B cell (primary cell): ENCODE data around the gene NACA. TPM values are rescaled to one million over a fixed set of nuclear protein-coding genes. Genes with fewer than 3 reads are reported as not detected.
A peak's percentile ranks its signal among the peaks of the same experiment; 100 is the strongest.

Experiments
- ATAC-seq: fragments of 200-7000 bp; cut with Tn5 transposase; one replicate; pipeline ENCODE4 v1.10.0; 2021; ENCODE audit warnings: low read depth, mild to moderate bottlenecking, moderate number of reproducible peaks, moderate library complexity
- CTCF ChIA-PET: fragments of 350-600 bp; sonication (Branson Sonifier 250); formaldehyde crosslinking; loops from one replicate; lab custom pipeline; 2021; ENCODE audit warnings: antibody characterized with exemption, inconsistent platforms; lab: Charles Lee
- POLR2A ChIA-PET: fragments of 350-600 bp; sonication (Branson Sonifier 250); formaldehyde crosslinking; loops from one replicate; lab custom pipeline; 2021; ENCODE audit warnings: antibody characterized with exemption; lab: Charles Lee
- DNase-seq: peaks from one replicate; pipeline ENCODE4 v3.0.0; 2013
- H2AFZ ChIP-seq: 2 replicates; pipeline ENCODE4 v1.6.1; 2012; ENCODE audit warnings: mild to moderate bottlenecking, low read depth, low read length; ENCODE audit not compliant: insufficient read depth, poor library complexity, severe bottlenecking
- H3K27ac ChIP-seq, 2 donors: 1 replicate in 1 of 2; 2 replicates in 1 of 2; pipeline ENCODE4 v1.5.1; 2012 to 2013; ENCODE audit warnings: low read length in 2 of 2, mild to moderate bottlenecking in 2 of 2, moderate library complexity in 1 of 2
- H3K27me3 ChIP-seq, 4 experiments: fragments of 200-600 bp in 1 of 4; sonication (generic) in 1 of 4; replicated peaks in 1 of 4; 1 replicate in 2 of 4; 2 replicates in 2 of 4; pipeline versions ENCODE4 v1.6.1 to v1.7.0; 2013 to 2016; ENCODE audit warnings: low read length in 3 of 4, mild to moderate bottlenecking in 2 of 4, mixed read lengths in 1 of 4, moderate library complexity in 1 of 4; ENCODE audit not compliant: insufficient read depth in 4 of 4, control insufficient read depth in 3 of 4; ENCODE audit errors: control extremely low read depth in 1 of 4
- H3K36me3 ChIP-seq, 2 experiments: replicated peaks in 1 of 2; 1 replicate in 1 of 2; 2 replicates in 1 of 2; pipeline versions ENCODE4 v1.6.1 to v1.7.1; 2013; ENCODE audit warnings: low read length in 1 of 2; ENCODE audit not compliant: insufficient read depth in 2 of 2, control insufficient read depth in 1 of 2; ENCODE audit errors: control extremely low read depth in 1 of 2, extremely low read depth in 1 of 2
- H3K4me1 ChIP-seq, 2 donors: fragments of 200-600 bp in 1 of 2; sonication (generic) in 1 of 2; 1 replicate in 1 of 2; 2 replicates in 1 of 2; pipeline versions ENCODE4 v1.5.1 to v1.6.1; 2013 to 2017; ENCODE audit warnings: low read length in 2 of 2; ENCODE audit not compliant: control insufficient read depth in 2 of 2, insufficient read depth in 2 of 2
- H3K4me2 ChIP-seq: replicated peaks from 2 replicates; pipeline ENCODE3; 2012; ENCODE audit warnings: mild to moderate bottlenecking, low read depth, low read length; ENCODE audit not compliant: poor library complexity, severe bottlenecking
- H3K4me3 ChIP-seq, 5 experiments: fragments of 200-600 bp in 1 of 5; sonication (generic) in 1 of 5; 1 replicate in 3 of 5; 2 replicates in 2 of 5; pipeline versions ENCODE4 v1.5.1 to v1.7.0; 2011 to 2016; ENCODE audit warnings: low read length in 4 of 5, mild to moderate bottlenecking in 4 of 5, low read depth in 2 of 5, control low read depth in 1 of 5, moderate library complexity in 1 of 5; ENCODE audit not compliant: insufficient read depth in 1 of 5; ENCODE audit errors: control extremely low read depth in 1 of 5, extremely low read depth in 1 of 5
- H3K79me2 ChIP-seq: fragments of 200-600 bp; sonication (generic); one replicate; pipeline ENCODE4 v1.6.0; 2016; ENCODE audit warnings: low read length; ENCODE audit not compliant: control insufficient read depth, insufficient read depth
- H3K9ac ChIP-seq: fragments of 200-600 bp; sonication (generic); 2 replicates; pipeline ENCODE4 v1.6.1; 2017; ENCODE audit warnings: mild to moderate bottlenecking, low read length, moderate library complexity
- H3K9me3 ChIP-seq, 3 donors: one replicate each; pipeline versions ENCODE4 v1.6.1 to v1.7.1; 2013; ENCODE audit warnings: low read length in 2 of 3; ENCODE audit not compliant: control insufficient read depth in 2 of 3, insufficient read depth in 1 of 3; ENCODE audit errors: control extremely low read depth in 1 of 3
- H4K20me1 ChIP-seq: 2 replicates; pipeline ENCODE4 v1.6.0; 2012; ENCODE audit warnings: mild to moderate bottlenecking, low read length; ENCODE audit not compliant: insufficient read depth, control insufficient read depth, poor library complexity, severe bottlenecking
- H3K27ac Mint-ChIP-seq: one replicate; pipeline ENCODE4 v1.8.0; 2021; ENCODE audit warnings: mixed read lengths
- H3K27me3 Mint-ChIP-seq: one replicate; pipeline ENCODE4 v1.8.0; 2021; ENCODE audit warnings: mixed read lengths
- H3K4me1 Mint-ChIP-seq: one replicate; pipeline ENCODE4 v1.8.0; 2021; ENCODE audit warnings: mixed read lengths
- H3K4me3 Mint-ChIP-seq: one replicate; pipeline ENCODE4 v1.8.0; 2021; ENCODE audit warnings: mixed read lengths
- H3K9me3 Mint-ChIP-seq: one replicate; pipeline ENCODE4 v1.8.0; 2022; ENCODE audit warnings: mixed read lengths; ENCODE audit not compliant: insufficient read depth
- CTCF ChIP-seq: fragments of 200-600 bp; IDR thresholded peaks from one replicate; pipeline ENCODE4 v1.8.0; 2022; ENCODE audit warnings: antibody characterized with exemption, mild to moderate bottlenecking
- EZH2 ChIP-seq: IDR thresholded peaks from 2 replicates; pipeline ENCODE4 v1.6.1; 2012; ENCODE audit warnings: borderline replicate concordance, low read depth, mild to moderate bottlenecking, moderate library complexity, low read length; ENCODE audit not compliant: insufficient read depth, poor library complexity, severe bottlenecking
- WGBS: methylation state at CpG from one replicate; pipeline ENCODE4 v1.1.5; 2013; ENCODE audit warnings: missing lambda C conversion rate; ENCODE audit not compliant: insufficient coverage; 5-methylcytosine and 5-hydroxymethylcytosine counted together
- intact Hi-C: fragments of 100-400 bp; cut with micrococcal nuclease; formaldehyde crosslinking; loops from one replicate; pipeline ENCODE4 v1.10.0; 2022
- polyA plus RNA-seq: library from polyadenylated mRNA; depleted of rRNA; stranded (reverse); fragments of >200 nt; gene quantifications from 2 replicates; pipeline ENCODE4 v1.2.3, GENCODE V29; 2012
- total RNA-seq, 2 donors: library from RNA; stranded (reverse); fragments of 120-200 nt in 1 of 2; gene quantifications; 1 replicate in 1 of 2; 2 replicates in 1 of 2; pipeline versions ENCODE4 v1.2.3 to v1.2.4, GENCODE V29; 2013 to 2022

NACA gene
- total and polyA plus RNA-seq, 2 donors (not counting 1 experiment from before 2014, with no cell fraction given), result 1,076 to 1,127 TPM

GRCh38 chr12:56715798-56716197, 9.3 kb downstream of the NACA start:
- H3K4me3 Mint-ChIP-seq, result no peak overlapping the region
- H3K27me3 ChIP-seq, result no peaks in the 10 kb centered on the region
- no peak overlapping the region for H3K27ac ChIP-seq
- H3K9me3 Mint-ChIP-seq, result no peaks in the 10 kb centered on the region
- 93% methylated on average over 8 of the region's 8 CpGs for WGBS
- H3K4me2 ChIP-seq, result no peak overlapping the region
- H3K27ac Mint-ChIP-seq, result peak overlapping the region; percentile 50
- TF ChIP-seq EZH2 (no peak), CTCF (no peak)
- peaks cover 41% of the 10 kb centered on the region for H3K4me1 Mint-ChIP-seq
- H3K9ac ChIP-seq, result no peak overlapping the region
- H3K4me1 ChIP-seq, result peaks cover 24 to 45% of the 10 kb centered on the region in 2 donors
- ATAC-seq (no peak), DNase-seq (no peak)
- POLR2A ChIA-PET, result interaction anchor here (0.9 kb wide), 1 partner anchor 9 kb away, joined by 5 read pairs; the partner anchor contains the start of gene NACA
- H4K20me1 ChIP-seq, result peaks cover 78% of the 10 kb centered on the region
- no peaks in the 10 kb centered on the region for H3K27me3 Mint-ChIP-seq
- peaks cover 36% of the 10 kb centered on the region for H3K79me2 ChIP-seq
- no peaks in the 10 kb centered on the region for H3K9me3 ChIP-seq
- intact Hi-C loops, result no loop called here
- CTCF ChIA-PET, result no interaction called here
- H2AFZ ChIP-seq, result no peak overlapping the region
- no peak overlapping the region for H3K4me3 ChIP-seq
- peaks cover 20 to 71% of the 10 kb centered on the region in 2 experiments for H3K36me3 ChIP-seq

- H3K27ac Mint-ChIP-seq, result no peak overlapping the region
- H4K20me1 ChIP-seq, result peaks cover 65% of the 10 kb centered on the region
- ATAC-seq, result no peak
- intact Hi-C loops, result no loop called here
- WGBS, result no CpG with 5 or more reads among the region's 2 CpGs
- H3K79me2 ChIP-seq, result peaks cover 23% of the 10 kb centered on the region
- no peak overlapping the region for H3K4me3 Mint-ChIP-seq
- H3K27me3 ChIP-seq, result no peaks in the 10 kb centered on the region
- no peak overlapping the region for H3K9ac ChIP-seq
- no peaks in the 10 kb centered on the region for H3K9me3 Mint-ChIP-seq
- peaks cover 27% of the 10 kb centered on the region for H3K4me1 Mint-ChIP-seq
- TF ChIP-seq EZH2, result no peak
- TF ChIP-seq CTCF, result no peak
- no peak for DNase-seq
- ChIA-PET CTCF (interaction anchor here (1.2 to 1.6 kb wide), 2 partner anchors 11 to 78 kb away, joined by 3 to 4 read pairs; partner anchors contain the start of gene NACA), POLR2A (interaction anchor here (0.6 kb wide), 1 partner anchor 21 kb away, joined by 3 read pairs; no protein-coding TSS in a partner anchor)
- H3K4me1 ChIP-seq, result peaks cover 11 to 31% of the 10 kb centered on the region in 2 donors
- peak overlapping the region in 1 of 2 donors; percentile 2 for H3K27ac ChIP-seq
- no peaks in the 10 kb centered on the region for H3K27me3 Mint-ChIP-seq
- no peaks in the 10 kb centered on the region for H3K9me3 ChIP-seq
- peaks cover 20 to 59% of the 10 kb centered on the region in 2 experiments for H3K36me3 ChIP-seq
- no peak overlapping the region for H2AFZ ChIP-seq
- H3K4me2 ChIP-seq, result no peak overlapping the region
- no peak overlapping the region for H3K4me3 ChIP-seq
Measured at GRCh38 chr12:56714431-56714929, 10.6 kb downstream of the NACA start.
